VCaP (cell line): Measurements from ENCODE around the gene ADSS1.

Experiments used
- H3K27ac ChIP-seq: fragments of 450-650 bp; 2 replicates; pipeline ENCODE4 v1.5.1; 2017
- TF ChIP-seq, protein P1 (sequence below): fragments of 450-650 bp; conservative IDR thresholded peaks from 2 replicates; pipeline ENCODE4 v1.5.1; 2017; ENCODE audit warnings: mild to moderate bottlenecking, moderate library complexity

ADSS1 gene

DNA sequence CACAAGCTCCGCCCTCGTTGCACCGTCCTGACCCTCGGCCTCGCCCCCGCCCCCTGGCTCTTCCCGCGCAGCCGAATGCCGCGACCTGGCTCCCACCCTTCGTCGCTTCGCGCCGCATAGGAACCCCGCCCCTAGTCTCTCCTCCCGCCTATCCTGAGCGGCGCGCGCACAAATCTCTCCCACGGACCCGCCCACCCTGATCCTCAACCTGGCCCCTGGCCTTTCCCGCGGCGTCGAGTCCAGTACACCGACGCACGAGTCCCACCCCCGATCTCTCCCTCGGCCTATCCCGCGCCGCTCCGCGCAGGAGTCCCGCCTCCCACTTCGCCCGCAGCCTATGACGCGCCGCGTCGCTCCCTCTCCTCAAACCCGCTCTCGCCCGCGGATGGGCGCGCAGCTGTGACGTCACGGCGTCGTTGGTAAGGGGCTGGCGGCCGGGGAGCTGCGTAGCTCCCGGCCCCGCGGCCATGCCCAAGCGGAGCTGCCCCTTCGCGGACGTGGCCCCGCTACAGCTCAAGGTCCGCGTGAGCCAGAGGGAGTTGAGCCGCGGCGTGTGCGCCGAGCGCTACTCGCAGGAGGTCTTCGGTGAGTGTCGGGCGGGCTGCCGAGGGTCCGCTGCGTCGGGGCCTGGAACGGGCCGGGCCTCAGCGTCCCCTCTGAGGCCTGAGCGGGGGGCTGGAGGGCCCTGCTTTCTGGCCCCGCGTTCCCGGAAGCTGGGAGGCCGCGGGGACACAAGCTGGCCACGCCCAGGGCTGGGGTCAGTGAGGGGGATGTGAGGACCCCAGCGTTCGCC, 28.9 kb downstream of the ADSS1 start, which contains the start of gene SIVA1:
SIVA1 (plus strand) TSS at position 413 of the 793 bp plus-strand sequence; CDS start at position 468, 55 bp downstream.
- TF ChIP-seq, protein P1, sequence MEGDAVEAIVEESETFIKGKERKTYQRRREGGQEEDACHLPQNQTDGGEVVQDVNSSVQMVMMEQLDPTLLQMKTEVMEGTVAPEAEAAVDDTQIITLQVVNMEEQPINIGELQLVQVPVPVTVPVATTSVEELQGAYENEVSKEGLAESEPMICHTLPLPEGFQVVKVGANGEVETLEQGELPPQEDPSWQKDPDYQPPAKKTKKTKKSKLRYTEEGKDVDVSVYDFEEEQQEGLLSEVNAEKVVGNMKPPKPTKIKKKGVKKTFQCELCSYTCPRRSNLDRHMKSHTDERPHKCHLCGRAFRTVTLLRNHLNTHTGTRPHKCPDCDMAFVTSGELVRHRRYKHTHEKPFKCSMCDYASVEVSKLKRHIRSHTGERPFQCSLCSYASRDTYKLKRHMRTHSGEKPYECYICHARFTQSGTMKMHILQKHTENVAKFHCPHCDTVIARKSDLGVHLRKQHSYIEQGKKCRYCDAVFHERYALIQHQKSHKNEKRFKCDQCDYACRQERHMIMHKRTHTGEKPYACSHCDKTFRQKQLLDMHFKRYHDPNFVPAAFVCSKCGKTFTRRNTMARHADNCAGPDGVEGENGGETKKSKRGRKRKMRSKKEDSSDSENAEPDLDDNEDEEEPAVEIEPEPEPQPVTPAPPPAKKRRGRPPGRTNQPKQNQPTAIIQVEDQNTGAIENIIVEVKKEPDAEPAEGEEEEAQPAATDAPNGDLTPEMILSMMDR: no peak
- H3K27ac ChIP-seq: peak within 1 kb of the TSS; percentile 85

DNA sequence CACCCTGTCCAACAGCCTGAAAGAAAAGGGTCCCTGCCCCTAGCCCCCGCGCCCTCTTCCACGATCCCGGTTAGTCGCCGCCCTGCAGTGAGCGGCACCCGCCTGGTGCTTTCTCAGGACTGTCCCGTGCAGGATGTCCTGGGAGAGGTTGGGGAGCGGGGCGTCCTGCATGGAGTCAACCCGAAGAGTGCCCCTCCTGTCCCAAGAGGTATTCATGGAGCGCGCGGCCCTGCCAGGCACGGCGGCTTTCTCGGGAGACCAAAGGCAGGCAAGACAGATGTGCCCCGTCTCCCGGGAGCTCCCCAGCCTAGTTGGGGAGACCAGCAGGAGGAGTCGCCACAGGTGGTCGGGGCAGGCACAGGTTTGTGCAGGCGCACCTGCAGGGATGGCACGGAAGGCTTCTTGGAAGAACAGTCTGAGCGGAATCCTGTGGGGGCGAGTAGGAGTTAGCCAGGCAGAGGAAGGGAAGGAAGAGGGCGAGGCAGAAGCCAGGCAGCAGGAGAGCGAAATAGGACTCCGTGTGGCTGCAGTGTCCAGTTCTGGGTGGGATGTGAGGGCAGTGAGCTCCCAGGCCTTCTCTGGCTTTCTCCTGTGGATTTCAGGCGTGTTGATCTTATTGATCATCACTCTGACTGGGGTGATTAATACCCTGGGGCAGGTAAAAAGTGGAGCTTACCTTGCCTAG, 29.6 kb downstream of the ADSS1 start:
- peak overlapping the region; percentile 85 for H3K27ac ChIP-seq
- TF ChIP-seq, protein P1: no peak

DNA sequence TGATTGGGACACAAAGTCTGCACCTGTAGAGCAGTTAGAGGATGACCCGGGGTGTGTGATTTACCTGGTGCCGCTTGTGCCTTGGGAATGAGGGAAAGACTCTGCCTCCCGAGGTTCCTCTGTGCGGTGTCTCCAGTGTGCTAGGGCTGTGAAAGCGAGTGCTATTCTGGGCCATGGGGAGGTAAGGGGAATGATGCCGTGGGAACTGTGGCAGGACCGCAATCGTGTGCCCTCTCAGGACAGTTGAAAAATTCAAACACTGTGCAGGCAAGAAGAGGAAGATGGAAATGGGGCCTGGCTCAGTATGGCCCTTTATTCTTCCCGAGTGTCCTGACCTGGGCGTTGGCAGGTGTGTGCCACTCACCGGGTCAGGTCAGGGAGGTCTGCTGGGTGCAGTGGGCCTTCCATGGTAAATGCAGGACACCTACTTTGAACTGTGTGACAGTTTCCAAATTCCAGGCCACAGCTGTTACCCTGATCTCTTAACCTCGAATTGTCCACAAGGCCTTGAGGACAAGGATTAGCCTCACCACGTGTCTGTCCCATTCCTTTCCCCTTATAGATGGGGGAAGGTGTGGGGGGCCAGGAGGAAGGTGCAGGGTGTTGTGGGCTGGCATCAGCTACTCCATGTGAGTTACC, 30.3 kb downstream of the ADSS1 start:
- H3K27ac ChIP-seq: peak overlapping the region; percentile 85; the same call in 1 of the 2 replicates
- TF ChIP-seq, protein P1: no peak

DNA sequence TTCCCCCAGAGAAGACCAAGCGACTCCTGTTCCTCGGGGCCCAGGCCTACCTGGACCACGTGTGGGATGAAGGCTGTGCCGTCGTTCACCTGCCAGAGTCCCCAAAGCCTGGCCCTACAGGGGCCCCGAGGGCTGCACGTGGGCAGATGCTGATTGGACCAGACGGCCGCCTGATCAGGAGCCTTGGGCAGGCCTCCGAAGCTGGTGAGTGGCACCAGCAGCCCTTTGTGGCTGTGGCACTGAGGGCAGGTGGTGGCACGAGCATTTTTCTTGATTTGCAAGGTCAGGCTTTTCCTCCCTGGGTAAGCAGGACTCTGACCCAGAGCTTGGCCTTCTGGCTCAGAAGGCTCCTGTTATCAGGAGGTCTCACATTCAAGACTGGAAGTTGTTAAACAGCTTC, 31.6 kb downstream of the ADSS1 start:
- H3K27ac ChIP-seq: no peak overlapping the region
- TF ChIP-seq, protein P1: no peak

DNA sequence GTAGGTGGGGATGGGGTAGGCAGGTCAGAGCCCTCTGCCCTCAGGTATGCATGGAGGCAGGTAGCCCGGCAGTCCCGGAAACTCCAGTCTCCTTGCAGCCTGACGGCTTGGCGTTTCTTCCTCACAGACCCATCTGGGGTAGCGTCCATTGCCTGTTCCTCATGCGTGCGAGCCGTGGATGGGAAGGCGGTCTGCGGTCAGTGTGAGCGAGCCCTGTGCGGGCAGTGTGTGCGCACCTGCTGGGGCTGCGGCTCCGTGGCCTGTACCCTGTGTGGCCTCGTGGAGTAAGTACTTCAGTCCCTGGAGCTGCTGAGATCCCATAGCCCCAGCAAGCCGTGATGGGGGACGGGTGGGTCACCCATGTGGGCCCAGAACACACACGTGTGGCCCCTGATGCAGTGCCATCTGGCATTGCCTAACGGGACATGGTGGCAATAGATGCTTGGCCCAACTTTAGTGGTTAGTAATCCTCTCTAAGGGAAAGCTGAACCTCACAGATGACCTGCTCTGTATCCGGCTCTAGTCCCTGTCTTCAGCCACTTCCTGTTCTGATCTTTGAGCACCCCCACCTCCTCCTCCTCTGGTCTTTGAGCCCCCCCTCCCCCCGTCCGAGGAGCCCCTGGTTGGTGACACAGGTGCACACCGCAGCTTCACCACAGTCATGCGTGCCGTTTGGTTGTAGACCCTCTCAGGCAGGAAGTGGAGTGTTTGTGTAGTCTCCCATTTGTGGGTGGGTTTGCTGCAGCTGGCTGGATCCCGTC, 32.6 kb downstream of the ADSS1 start:
- no peak overlapping the region for H3K27ac ChIP-seq
- TF ChIP-seq, protein P1: no peak

DNA sequence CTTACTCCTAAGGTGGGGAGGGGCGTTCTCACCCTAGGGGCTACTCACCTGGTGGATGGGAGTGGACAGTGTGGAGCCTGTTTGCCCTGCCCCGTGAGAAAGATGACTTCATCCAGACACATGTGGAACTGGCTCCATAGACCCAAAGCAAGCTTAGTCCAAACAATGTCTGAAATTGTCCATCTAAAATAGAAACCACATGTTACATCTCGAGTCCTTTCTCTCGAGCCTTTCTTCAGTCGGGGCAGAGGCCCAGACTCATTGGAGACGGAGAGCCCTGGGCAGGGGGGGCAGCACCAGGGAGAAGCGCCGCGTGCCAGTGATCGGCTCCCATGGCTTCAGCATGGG, 33.2 kb downstream of the ADSS1 start:
- H3K27ac ChIP-seq: no peak overlapping the region
- TF ChIP-seq, protein P1: no peak
